GM19099 (cell line): ENCODE measurements around the gene UHRF1.

Source experiments
- POLR2A ChIP-seq: IDR thresholded peaks from 3 replicates; pipeline ENCODE4 v1.6.1; 2011; ENCODE audit warnings: low read depth; ENCODE audit not compliant: insufficient read length; ENCODE audit errors: extremely low read depth

The UHRF1 gene

DNA sequence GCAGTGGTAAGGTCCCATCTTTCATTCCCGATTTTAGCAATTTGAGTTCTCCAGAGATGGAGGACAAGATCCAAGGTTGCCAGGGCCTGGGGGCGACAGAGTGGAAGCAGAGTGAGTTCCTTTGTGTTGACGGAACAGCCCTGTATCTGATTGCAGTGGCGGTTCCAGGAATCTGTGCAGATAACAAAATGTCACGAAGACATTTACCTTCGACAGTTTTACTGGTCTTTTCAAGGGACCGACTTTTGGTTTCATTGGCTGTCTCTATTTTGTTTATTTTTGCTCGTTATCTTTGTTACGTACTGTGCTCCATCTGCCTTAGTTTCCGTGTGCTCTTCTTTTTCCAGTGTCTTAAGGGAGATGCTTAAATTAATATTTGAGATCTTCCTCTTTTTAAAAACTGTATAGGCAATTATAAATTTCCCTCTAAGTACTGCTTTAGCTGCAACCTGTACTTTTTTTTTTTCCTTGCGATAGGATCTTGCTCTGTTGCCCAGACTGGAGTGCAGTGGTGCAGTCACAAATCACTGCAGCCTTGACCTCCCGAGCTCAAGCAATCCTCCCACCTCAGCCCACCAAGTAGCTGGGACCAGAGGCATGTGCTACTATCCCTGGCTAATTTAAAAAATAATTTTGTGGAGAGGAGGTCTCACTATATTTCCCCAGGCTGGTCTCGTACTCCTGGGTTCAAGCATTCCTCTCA lies 82.8 kb downstream of the UHRF1 start:
- TF ChIP-seq POLR2A = no peak

DNA sequence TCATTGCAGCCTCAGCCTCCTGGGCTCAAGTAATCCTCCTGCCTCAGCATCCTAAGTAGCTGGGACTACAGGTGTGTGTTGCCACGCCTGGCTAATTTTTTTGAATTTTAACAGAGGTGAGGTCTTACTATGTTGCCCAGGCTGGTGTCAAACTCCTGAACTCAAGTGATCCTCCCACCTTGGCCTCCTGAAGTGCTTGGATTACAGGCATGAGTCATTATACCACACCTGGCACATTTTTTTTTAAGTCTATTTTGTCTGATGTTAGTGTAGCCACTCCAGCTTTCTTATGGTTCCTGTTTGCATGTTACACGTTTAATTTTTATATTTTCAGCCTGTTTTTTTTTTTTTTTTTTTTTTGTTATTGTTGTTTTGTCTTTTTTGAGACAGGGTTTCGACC lies 84.4 kb downstream of the UHRF1 start:
- no peak for TF ChIP-seq POLR2A

DNA sequence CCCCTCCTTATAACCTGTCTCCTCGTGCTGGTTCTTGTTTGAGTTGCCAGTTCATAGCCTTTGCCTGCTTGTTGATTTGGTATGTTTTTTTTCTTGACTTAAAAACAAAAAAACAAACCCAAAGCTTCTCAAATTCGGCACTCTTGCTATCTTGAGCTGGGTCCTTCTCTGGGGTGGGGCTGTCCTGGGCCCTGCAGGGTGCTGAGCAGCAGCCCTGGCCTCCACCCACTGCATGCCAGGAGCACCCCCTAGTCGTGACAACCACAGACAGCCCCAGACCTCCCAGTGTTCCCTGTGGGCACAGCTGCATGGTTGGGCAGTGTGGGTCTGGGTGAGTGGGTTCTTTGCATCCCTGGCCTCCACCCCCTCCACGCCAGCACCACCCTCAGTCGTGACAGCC lies 87.4 kb downstream of the UHRF1 start:
- no peak for TF ChIP-seq POLR2A

DNA sequence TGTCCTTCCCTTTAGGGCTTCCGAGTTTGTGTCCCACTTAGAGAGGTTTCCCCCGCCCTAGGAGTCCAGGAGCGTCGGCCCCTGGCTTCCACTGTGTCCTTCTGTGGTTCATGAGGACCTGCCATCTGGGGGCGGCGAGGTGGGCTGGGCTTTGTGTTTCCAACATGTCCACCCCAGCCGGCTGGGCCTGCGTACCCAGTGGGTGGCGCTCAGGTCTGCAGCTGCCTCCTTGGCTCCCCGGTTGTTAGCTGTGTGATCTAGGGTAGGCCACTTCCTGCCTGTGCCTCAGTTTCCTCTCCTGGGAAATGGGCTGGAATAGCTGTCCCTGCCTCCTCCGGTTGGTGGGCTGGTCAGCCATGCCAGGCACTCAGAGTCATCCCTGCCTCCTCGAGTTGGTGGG lies 88.0 kb downstream of the UHRF1 start:
- TF ChIP-seq POLR2A = no peak

DNA sequence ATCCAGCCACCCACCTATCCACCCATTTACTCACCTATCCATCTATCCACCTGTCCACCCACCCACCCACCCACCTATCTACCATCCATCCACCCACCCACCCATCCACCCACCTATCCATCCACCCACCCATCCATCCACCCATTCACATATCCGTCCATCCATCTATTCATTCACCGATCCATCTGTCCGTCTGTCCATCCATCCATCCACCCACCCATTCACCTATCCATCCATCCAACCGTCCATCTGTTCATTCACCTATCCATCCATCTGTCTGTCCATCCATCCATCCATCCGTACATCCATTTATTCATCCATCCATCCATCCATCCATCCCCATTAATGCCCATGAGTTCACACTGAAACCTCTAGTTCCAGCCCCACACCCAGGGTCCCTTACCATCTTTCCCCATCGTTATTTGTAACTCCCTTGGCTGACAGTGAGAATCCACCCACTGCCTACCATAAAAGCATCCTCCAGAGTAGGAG lies 90.9 kb downstream of the UHRF1 start:
- no peak for TF ChIP-seq POLR2A

DNA sequence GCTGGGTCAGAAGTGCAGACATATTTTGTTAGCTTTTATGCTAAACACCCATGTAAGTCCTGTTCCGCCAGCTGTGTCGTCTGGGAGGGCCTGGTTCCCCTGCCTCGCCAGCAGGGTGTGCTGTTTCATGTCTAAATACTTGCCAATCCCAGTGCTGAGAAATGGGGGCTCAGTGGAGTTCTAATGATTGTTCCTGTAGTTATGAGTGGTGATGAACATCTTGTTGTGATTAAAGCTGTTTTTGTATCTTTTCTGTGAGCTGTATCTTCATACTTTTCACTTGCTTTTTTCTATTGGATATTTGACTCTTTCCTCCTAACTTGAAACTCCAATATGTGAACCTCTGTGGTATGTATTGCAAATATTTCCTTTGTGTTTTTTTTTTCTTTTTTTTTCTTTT lies 92.3 kb downstream of the UHRF1 start:
- no peak for TF ChIP-seq POLR2A

DNA sequence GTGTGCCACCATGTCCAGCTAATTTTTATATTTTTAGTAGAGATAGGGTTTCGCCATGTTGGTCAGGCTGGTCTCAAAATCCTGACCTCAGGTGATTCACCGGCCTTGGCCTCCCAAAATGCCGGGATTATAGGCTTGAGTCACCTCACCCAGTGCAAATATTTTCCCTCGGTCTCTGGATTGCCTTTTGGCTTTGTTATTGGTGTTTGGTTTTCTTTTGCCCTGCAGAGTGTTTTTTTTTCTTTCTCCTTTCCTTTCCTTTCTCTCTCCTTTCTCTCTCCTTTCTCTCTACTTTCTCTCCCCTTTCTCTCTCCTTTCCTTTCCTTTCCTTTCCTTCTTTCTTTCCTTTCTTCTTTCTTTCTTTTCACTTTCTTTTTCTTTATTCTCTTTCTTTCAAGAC lies 92.8 kb downstream of the UHRF1 start:
- no peak for TF ChIP-seq POLR2A

DNA sequence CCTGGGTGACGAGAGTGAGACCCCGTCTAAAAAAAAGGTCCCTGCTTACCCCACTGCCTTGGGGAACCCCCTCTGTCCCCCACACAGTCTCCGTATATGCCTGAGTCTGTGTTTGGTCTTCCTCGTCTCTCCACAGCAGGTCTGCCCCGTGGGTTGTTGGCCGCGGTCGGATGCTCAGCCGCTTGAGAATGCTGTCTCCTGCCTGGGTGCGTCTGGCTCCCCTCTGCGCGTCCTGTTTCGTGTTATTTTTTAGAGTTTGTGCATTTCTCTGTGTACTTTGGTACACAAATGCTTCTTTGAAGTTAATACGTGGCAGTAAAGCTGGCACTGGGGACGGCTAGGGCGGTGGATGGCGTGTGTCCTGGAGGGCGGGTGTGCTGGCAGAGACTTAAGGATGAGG lies 94.5 kb downstream of the UHRF1 start:
- TF ChIP-seq POLR2A = no peak

DNA sequence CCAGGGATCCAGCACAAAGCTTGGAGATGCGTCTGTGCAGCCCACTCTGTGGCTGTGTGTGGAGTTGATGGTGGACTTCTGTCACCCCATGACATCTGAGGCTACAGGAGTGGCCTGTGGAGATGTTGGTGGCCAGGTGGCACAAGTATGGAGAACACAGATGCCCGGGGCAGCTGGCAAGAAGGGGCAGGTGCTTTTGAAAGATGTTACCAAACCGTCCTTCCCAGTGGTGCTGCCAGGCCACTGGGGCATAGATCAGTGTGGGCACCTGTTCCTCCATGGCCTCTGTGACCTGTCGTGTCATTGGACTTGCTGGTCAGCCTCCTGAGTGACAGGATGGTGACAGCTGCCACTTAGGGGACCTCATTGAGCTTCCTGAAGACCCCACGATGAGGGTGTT lies 95.8 kb downstream of the UHRF1 start:
- no peak for TF ChIP-seq POLR2A

DNA sequence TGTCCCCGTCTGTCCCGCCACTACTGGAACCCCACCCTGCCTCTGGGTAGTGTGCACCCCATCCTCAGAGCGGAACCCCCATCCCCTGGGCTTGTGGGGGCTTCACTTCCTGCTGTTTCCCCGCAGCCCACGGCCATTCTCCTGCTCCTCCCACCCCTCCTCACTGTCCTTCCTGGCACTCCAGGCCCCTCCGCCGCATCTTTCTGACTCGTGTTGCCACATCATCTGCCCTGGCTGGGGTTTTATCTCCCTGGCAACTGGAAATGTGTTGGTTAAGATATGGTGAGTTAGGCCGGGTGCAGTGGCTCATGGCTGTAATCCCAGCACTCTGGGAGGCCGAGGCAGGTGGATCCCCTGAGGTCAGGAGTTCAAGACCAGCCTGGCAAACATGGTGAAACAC lies 96.9 kb downstream of the UHRF1 start:
- TF ChIP-seq POLR2A = no peak

DNA sequence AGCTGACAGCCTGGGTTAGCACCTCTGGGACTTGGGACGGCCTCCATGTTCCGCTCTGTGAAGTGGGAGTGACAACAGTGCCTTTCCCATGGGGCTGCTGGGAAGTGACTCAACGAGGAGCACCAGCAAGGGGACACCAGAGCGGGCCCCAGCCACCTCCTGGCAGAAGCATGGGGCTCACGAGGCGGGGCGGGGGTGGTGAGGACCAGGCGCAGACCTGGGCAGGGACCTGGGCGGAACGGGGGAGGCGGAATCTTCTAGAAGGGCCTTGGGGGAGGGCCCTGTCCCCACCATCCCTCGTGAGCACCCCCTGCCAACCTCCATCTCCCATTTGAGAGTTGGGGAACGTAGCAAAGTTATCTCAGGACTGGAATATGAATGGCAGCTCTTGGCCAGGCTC lies 97.5 kb downstream of the UHRF1 start:
- TF ChIP-seq POLR2A = no peak
